ENCODE data around the gene CTNND2.

The CTNND2 gene

GRCh38 chr5:11504065-11504885 is 400.0 kb downstream of the CTNND2 start:
- WGBS, 2 experiments, result 92 to 93% methylated on average over 7 to 10 of the region's 12 CpGs
- Histone ChIP-seq H3K9me3 (ENCODE audit: control insufficient read depth, low read length) (no peaks in the 10 kb centered on the region), H3K4me3 (ENCODE audit: insufficient read depth, low read depth, low read length) (no peak overlapping the region), H3K27me3 (ENCODE audit: control insufficient read depth, insufficient read depth, low read length, poor library complexity, severe bottlenecking) (no peaks in the 10 kb centered on the region), H3K27ac (ENCODE audit: insufficient read depth, low read depth, low read length, poor library complexity, severe bottlenecking) (no peak overlapping the region), H3K4me1 (ENCODE audit: control insufficient read depth, insufficient read depth, low read length) (peaks cover 9% of the 10 kb centered on the region), H3K36me3 (ENCODE audit: control insufficient read depth, insufficient read depth, low read length) (no peaks in the 10 kb centered on the region)

GRCh38 chr5:11502783-11503182 is 401.5 kb downstream of the CTNND2 start:
- no peaks in the 10 kb centered on the region for H3K27me3 ChIP-seq (ENCODE audit: control insufficient read depth, insufficient read depth, low read length, poor library complexity, severe bottlenecking)
- no peak overlapping the region for H3K4me3 ChIP-seq (ENCODE audit: insufficient read depth, low read depth, low read length)
- H3K9me3 ChIP-seq (ENCODE audit: control insufficient read depth, low read length), result no peaks in the 10 kb centered on the region
- H3K36me3 ChIP-seq (ENCODE audit: control insufficient read depth, insufficient read depth, low read length), result no peaks in the 10 kb centered on the region
- H3K4me1 ChIP-seq (ENCODE audit: control insufficient read depth, insufficient read depth, low read length), result peaks cover 9% of the 10 kb centered on the region
- WGBS, 2 experiments, result 92 to 98% methylated on average over 2 of the region's 2 CpGs
- H3K27ac ChIP-seq (ENCODE audit: insufficient read depth, low read depth, low read length, poor library complexity, severe bottlenecking), result no peak overlapping the region

- WGBS, 2 experiments, result 96 to 100% methylated on average over 1 of the region's 1 CpG
- no peak overlapping the region for H3K27ac ChIP-seq (ENCODE audit: insufficient read depth, low read depth, low read length, poor library complexity, severe bottlenecking)
- no peaks in the 10 kb centered on the region for H3K9me3 ChIP-seq (ENCODE audit: control insufficient read depth, low read length)
- no peak overlapping the region for H3K4me3 ChIP-seq (ENCODE audit: insufficient read depth, low read depth, low read length)
- H3K4me1 ChIP-seq (ENCODE audit: control insufficient read depth, insufficient read depth, low read length), result no peaks in the 10 kb centered on the region
- H3K36me3 ChIP-seq (ENCODE audit: control insufficient read depth, insufficient read depth, low read length), result no peaks in the 10 kb centered on the region
- H3K27me3 ChIP-seq (ENCODE audit: control insufficient read depth, insufficient read depth, low read length, poor library complexity, severe bottlenecking), result no peaks in the 10 kb centered on the region
Observed at GRCh38 chr5:11497651-11498050, 406.6 kb downstream of the CTNND2 start.

GRCh38 chr5:11496137-11496719 is 408.0 kb downstream of the CTNND2 start:
- Histone ChIP-seq H3K9me3 (ENCODE audit: control insufficient read depth, low read length) (no peaks in the 10 kb centered on the region), H3K4me1 (ENCODE audit: control insufficient read depth, insufficient read depth, low read length) (no peaks in the 10 kb centered on the region), H3K4me3 (ENCODE audit: insufficient read depth, low read depth, low read length) (no peak overlapping the region), H3K27me3 (ENCODE audit: control insufficient read depth, insufficient read depth, low read length, poor library complexity, severe bottlenecking) (no peaks in the 10 kb centered on the region), H3K27ac (ENCODE audit: insufficient read depth, low read depth, low read length, poor library complexity, severe bottlenecking) (no peak overlapping the region), H3K36me3 (ENCODE audit: control insufficient read depth, insufficient read depth, low read length) (no peaks in the 10 kb centered on the region)
- WGBS, 2 experiments, result 93 to 96% methylated on average over 1 of the region's 1 CpG

- Histone ChIP-seq H3K27ac (ENCODE audit: insufficient read depth, low read depth, low read length, poor library complexity, severe bottlenecking) (no peak overlapping the region), H3K9me3 (ENCODE audit: control insufficient read depth, low read length) (no peaks in the 10 kb centered on the region), H3K4me3 (ENCODE audit: insufficient read depth, low read depth, low read length) (no peak overlapping the region), H3K27me3 (ENCODE audit: control insufficient read depth, insufficient read depth, low read length, poor library complexity, severe bottlenecking) (no peaks in the 10 kb centered on the region), H3K4me1 (ENCODE audit: control insufficient read depth, insufficient read depth, low read length) (no peaks in the 10 kb centered on the region), H3K36me3 (ENCODE audit: control insufficient read depth, insufficient read depth, low read length) (no peaks in the 10 kb centered on the region)
- 78 to 88% methylated on average over 1 to 2 of the region's 3 CpGs for WGBS, 2 experiments
Observed at GRCh38 chr5:11494340-11494739, 409.9 kb downstream of the CTNND2 start.

- WGBS, 2 experiments, result 88 to 91% methylated on average over 6 to 7 of the region's 7 CpGs
- no peaks in the 10 kb centered on the region for H3K9me3 ChIP-seq (ENCODE audit: control insufficient read depth, low read length)
- H3K4me3 ChIP-seq (ENCODE audit: insufficient read depth, low read depth, low read length), result no peak overlapping the region
- no peaks in the 10 kb centered on the region for H3K27me3 ChIP-seq (ENCODE audit: control insufficient read depth, insufficient read depth, low read length, poor library complexity, severe bottlenecking)
- no peaks in the 10 kb centered on the region for H3K36me3 ChIP-seq (ENCODE audit: control insufficient read depth, insufficient read depth, low read length)
- no peak overlapping the region for H3K27ac ChIP-seq (ENCODE audit: insufficient read depth, low read depth, low read length, poor library complexity, severe bottlenecking)
- H3K4me1 ChIP-seq (ENCODE audit: control insufficient read depth, insufficient read depth, low read length), result no peaks in the 10 kb centered on the region
Observed at GRCh38 chr5:11491404-11492075, 412.7 kb downstream of the CTNND2 start.

GRCh38 chr5:11483630-11484029 is 420.6 kb downstream of the CTNND2 start:
- Histone ChIP-seq H3K4me1 (ENCODE audit: control insufficient read depth, insufficient read depth, low read length) (no peaks in the 10 kb centered on the region), H3K36me3 (ENCODE audit: control insufficient read depth, insufficient read depth, low read length) (no peaks in the 10 kb centered on the region), H3K27ac (ENCODE audit: insufficient read depth, low read depth, low read length, poor library complexity, severe bottlenecking) (no peak overlapping the region), H3K4me3 (ENCODE audit: insufficient read depth, low read depth, low read length) (no peak overlapping the region), H3K27me3 (ENCODE audit: control insufficient read depth, insufficient read depth, low read length, poor library complexity, severe bottlenecking) (no peaks in the 10 kb centered on the region), H3K9me3 (ENCODE audit: control insufficient read depth, low read length) (no peaks in the 10 kb centered on the region)
- WGBS, 2 experiments, result 96 to 97% methylated on average over 5 of the region's 5 CpGs

- WGBS, 2 experiments, result 95 to 97% methylated on average over 4 of the region's 4 CpGs
Observed at GRCh38 chr5:11482011-11482410, 422.2 kb downstream of the CTNND2 start.

GRCh38 chr5:11477786-11478185 is 426.5 kb downstream of the CTNND2 start:
- Histone ChIP-seq H3K4me1 (ENCODE audit: control insufficient read depth, insufficient read depth, low read length) (no peaks in the 10 kb centered on the region), H3K27ac (ENCODE audit: insufficient read depth, low read depth, low read length, poor library complexity, severe bottlenecking) (no peak overlapping the region), H3K9me3 (ENCODE audit: control insufficient read depth, low read length) (no peaks in the 10 kb centered on the region), H3K27me3 (ENCODE audit: control insufficient read depth, insufficient read depth, low read length, poor library complexity, severe bottlenecking) (no peaks in the 10 kb centered on the region), H3K36me3 (ENCODE audit: control insufficient read depth, insufficient read depth, low read length) (no peaks in the 10 kb centered on the region), H3K4me3 (ENCODE audit: insufficient read depth, low read depth, low read length) (no peak overlapping the region)
- 95% methylated on average over 2 of the region's 3 CpGs for WGBS, 2 experiments

More at GRCh38 chr5:11482011-11482410, 422.2 kb downstream of the CTNND2 start:
- H3K4me3 ChIP-seq (ENCODE audit: insufficient read depth, low read depth, low read length), result no peak overlapping the region
- no peaks in the 10 kb centered on the region for H3K27me3 ChIP-seq (ENCODE audit: control insufficient read depth, insufficient read depth, low read length, poor library complexity, severe bottlenecking)
- no peaks in the 10 kb centered on the region for H3K9me3 ChIP-seq (ENCODE audit: control insufficient read depth, low read length)
- H3K36me3 ChIP-seq (ENCODE audit: control insufficient read depth, insufficient read depth, low read length), result no peaks in the 10 kb centered on the region
- no peaks in the 10 kb centered on the region for H3K4me1 ChIP-seq (ENCODE audit: control insufficient read depth, insufficient read depth, low read length)
- H3K27ac ChIP-seq (ENCODE audit: insufficient read depth, low read depth, low read length, poor library complexity, severe bottlenecking), result no peak overlapping the region

- Histone ChIP-seq H3K36me3 (ENCODE audit: control insufficient read depth, insufficient read depth, low read length) (no peaks in the 10 kb centered on the region), H3K27ac (ENCODE audit: insufficient read depth, low read depth, low read length, poor library complexity, severe bottlenecking) (no peak overlapping the region), H3K4me1 (ENCODE audit: control insufficient read depth, insufficient read depth, low read length) (no peaks in the 10 kb centered on the region), H3K9me3 (ENCODE audit: control insufficient read depth, low read length) (no peaks in the 10 kb centered on the region), H3K27me3 (ENCODE audit: control insufficient read depth, insufficient read depth, low read length, poor library complexity, severe bottlenecking) (no peaks in the 10 kb centered on the region), H3K4me3 (ENCODE audit: insufficient read depth, low read depth, low read length) (no peak overlapping the region)
- 96% methylated on average over 2 of the region's 2 CpGs for WGBS, 2 experiments
Observed at GRCh38 chr5:11476866-11477265, 427.4 kb downstream of the CTNND2 start.
